ENCODE data around the gene UBE2E2. TPM values are rescaled to one million over a fixed set of nuclear protein-coding genes. Genes with fewer than 3 reads are reported as not detected.

The UBE2E2 gene
- total RNA-seq, 1 donor from 2014 or later = 28.7 TPM

- H3K4me3 ChIP-seq (ENCODE audit: low read depth, low read length) = no peak overlapping the region
- H3K27me3 ChIP-seq (ENCODE audit: control insufficient read depth, insufficient read depth, low read length) = no peaks in the 10 kb centered on the region
- no peak for DNase-seq (ENCODE audit: low read depth)
- H3K36me3 ChIP-seq (ENCODE audit: control insufficient read depth, insufficient read depth, low read length) = no peaks in the 10 kb centered on the region
- no peak for TF ChIP-seq CTCF (IDR thresholded peaks at IDR 0.05; ENCODE audit: insufficient read depth, low read length, poor library complexity, severe bottlenecking)
Measured at GRCh38 chr3:23316924-23317323, 113.8 kb downstream of the UBE2E2 start.

GRCh38 chr3:23319366-23320312 lies 116.5 kb downstream of the UBE2E2 start:
- H3K4me3 ChIP-seq (ENCODE audit: low read depth, low read length) = no peak overlapping the region
- DNase-seq (ENCODE audit: low read depth) = no peak
- H3K27me3 ChIP-seq (ENCODE audit: control insufficient read depth, insufficient read depth, low read length) = no peaks in the 10 kb centered on the region
- H3K36me3 ChIP-seq (ENCODE audit: control insufficient read depth, insufficient read depth, low read length) = no peaks in the 10 kb centered on the region
- TF ChIP-seq CTCF (IDR thresholded peaks at IDR 0.05; ENCODE audit: insufficient read depth, low read length, poor library complexity, severe bottlenecking) = no peak

GRCh38 chr3:23320586-23321570 lies 117.8 kb downstream of the UBE2E2 start:
- no peaks in the 10 kb centered on the region for H3K36me3 ChIP-seq (ENCODE audit: control insufficient read depth, insufficient read depth, low read length)
- TF ChIP-seq CTCF (IDR thresholded peaks at IDR 0.05; ENCODE audit: insufficient read depth, low read length, poor library complexity, severe bottlenecking) = no peak
- no peaks in the 10 kb centered on the region for H3K27me3 ChIP-seq (ENCODE audit: control insufficient read depth, insufficient read depth, low read length)
- no peak for DNase-seq (ENCODE audit: low read depth)
- no peak overlapping the region for H3K4me3 ChIP-seq (ENCODE audit: low read depth, low read length)

GRCh38 chr3:23324745-23325144 lies 121.6 kb downstream of the UBE2E2 start:
- no peak for TF ChIP-seq CTCF (IDR thresholded peaks at IDR 0.05; ENCODE audit: insufficient read depth, low read length, poor library complexity, severe bottlenecking)
- DNase-seq (ENCODE audit: low read depth) = no peak
- H3K4me3 ChIP-seq (ENCODE audit: low read depth, low read length) = no peak overlapping the region

GRCh38 chr3:23325466-23326065 lies 122.4 kb downstream of the UBE2E2 start:
- no peaks in the 10 kb centered on the region for H3K27me3 ChIP-seq (ENCODE audit: control insufficient read depth, insufficient read depth, low read length)
- DNase-seq (ENCODE audit: low read depth) = no peak
- H3K4me3 ChIP-seq (ENCODE audit: low read depth, low read length) = no peak overlapping the region
- H3K36me3 ChIP-seq (ENCODE audit: control insufficient read depth, insufficient read depth, low read length) = no peaks in the 10 kb centered on the region
- no peak for TF ChIP-seq CTCF (IDR thresholded peaks at IDR 0.05; ENCODE audit: insufficient read depth, low read length, poor library complexity, severe bottlenecking)

More at GRCh38 chr3:23324745-23325144, 121.6 kb downstream of the UBE2E2 start:
- Histone ChIP-seq H3K27me3 (ENCODE audit: control insufficient read depth, insufficient read depth, low read length) (no peaks in the 10 kb centered on the region), H3K36me3 (ENCODE audit: control insufficient read depth, insufficient read depth, low read length) (no peaks in the 10 kb centered on the region)

Data from kidney epithelial cell (primary cell).